Fibroblast of skin of left quadriceps (primary cell): ENCODE measurements around the gene SLC12A7.

Source experiments
- DNase-seq, 2 experiments: peaks; one replicate each; pipeline ENCODE4 v3.0.0-alpha.2; 2013; ENCODE audit warnings: low read depth in 2 of 2

The SLC12A7 gene

GRCh38 chr5:1077491-1078020 is 34.3 kb downstream of the SLC12A7 start:
- no peak for DNase-seq

- DNase-seq: no peak
Measured at GRCh38 chr5:1077026-1077425, 34.8 kb downstream of the SLC12A7 start.

GRCh38 chr5:1076406-1076805 is 35.5 kb downstream of the SLC12A7 start:
- no peak for DNase-seq

GRCh38 chr5:1075931-1076330 is 35.9 kb downstream of the SLC12A7 start:
- no peak for DNase-seq

- no peak for DNase-seq
Measured at GRCh38 chr5:1075555-1075881, 36.3 kb downstream of the SLC12A7 start.

GRCh38 chr5:1074816-1075554 is 36.9 kb downstream of the SLC12A7 start:
- DNase-seq: no peak

- DNase-seq: no peak
Measured at GRCh38 chr5:1074226-1074625, 37.6 kb downstream of the SLC12A7 start.

GRCh38 chr5:1073239-1074102 is 38.4 kb downstream of the SLC12A7 start:
- DNase-seq: no peak

- DNase-seq: no peak
Measured at GRCh38 chr5:1069720-1070088, 42.2 kb downstream of the SLC12A7 start.

- no peak for DNase-seq
Measured at GRCh38 chr5:1068895-1069719, 42.8 kb downstream of the SLC12A7 start.

- no peak for DNase-seq
Measured at GRCh38 chr5:1068204-1068894, 43.5 kb downstream of the SLC12A7 start.

- DNase-seq: no peak
Measured at GRCh38 chr5:1067141-1068121, 44.4 kb downstream of the SLC12A7 start.

- DNase-seq: no peak
Measured at GRCh38 chr5:1066676-1067075, 45.2 kb downstream of the SLC12A7 start.

- DNase-seq: no peak
Measured at GRCh38 chr5:1065891-1066650, 45.8 kb downstream of the SLC12A7 start.

- DNase-seq: no peak
Measured at GRCh38 chr5:1065143-1065750, 46.6 kb downstream of the SLC12A7 start.

GRCh38 chr5:1064383-1065142 is 47.3 kb downstream of the SLC12A7 start:
- DNase-seq: no peak

- DNase-seq: no peak
Measured at GRCh38 chr5:1063661-1064382, 48.0 kb downstream of the SLC12A7 start.
